K562 (cell line): Measurements from ENCODE around the gene NR1H3. TPM values are rescaled to one million over a fixed set of nuclear protein-coding genes. Genes with fewer than 3 reads are reported as not detected.
A peak's percentile ranks its signal among the peaks of the same experiment; 100 is the strongest.

Experiments used
- ATF6 ChIP-seq: sonication (generic); formaldehyde crosslinking; IDR thresholded peaks from 2 replicates; pipeline ENCODE4 v1.4.0; 2020; ENCODE audit warnings: mild to moderate bottlenecking, missing genetic modification reagents
- CTBP1 ChIP-seq: fragments of 450-650 bp; IDR thresholded peaks from 2 replicates; pipeline ENCODE4 v1.6.1; 2016; ENCODE audit warnings: borderline replicate concordance
- JUN ChIP-seq, 2 experiments: sonication (generic) in 1 of 2; formaldehyde crosslinking in 1 of 2; IDR thresholded peaks; 2 replicates each; pipeline versions ENCODE4 v1.6.1 to v1.8.0; 2012 to 2022; ENCODE audit warnings: borderline replicate concordance in 2 of 2, mild to moderate bottlenecking in 2 of 2, improper control_type of control experiment in 1 of 2, low read depth in 1 of 2, low read length in 1 of 2, missing genetic modification reagents in 1 of 2
- RBM14 ChIP-seq: fragments of 200-400 bp; formaldehyde crosslinking; IDR thresholded peaks from 2 replicates; pipeline ENCODE4 v1.6.1; 2018; ENCODE audit warnings: low read depth, mild to moderate bottlenecking, low read length, moderate library complexity, borderline replicate concordance; ENCODE audit not compliant: insufficient read depth
- TCF3 ChIP-seq: sonication (generic); formaldehyde crosslinking; IDR thresholded peaks from 2 replicates; pipeline ENCODE4 v1.4.0; 2020; ENCODE audit warnings: mild to moderate bottlenecking, missing genetic modification reagents
- TEAD1 ChIP-seq, 2 experiments: fragments of 450-650 bp in 1 of 2; sonication (generic) in 1 of 2; formaldehyde crosslinking; IDR thresholded peaks; 2 replicates each; pipeline versions ENCODE4 v1.4.0 to v1.8.0; 2020 to 2022; ENCODE audit warnings: mild to moderate bottlenecking in 2 of 2, missing genetic modification reagents in 1 of 2
- TEAD4 ChIP-seq, 2 experiments: sonication (generic) in 1 of 2; formaldehyde crosslinking in 1 of 2; IDR thresholded peaks; 2 replicates each; pipeline versions ENCODE4 v1.6.1 to v1.8.0; 2012 to 2022; ENCODE audit warnings: borderline replicate concordance in 1 of 2, inconsistent platforms in 1 of 2, low read length in 1 of 2, mild to moderate bottlenecking in 1 of 2, missing genetic modification reagents in 1 of 2
- TRIM24 ChIP-seq, 2 experiments: fragments of 450-650 bp; IDR thresholded peaks; 2 replicates each; pipeline ENCODE4 v1.6.1; 2016
- polyA plus RNA-seq, 8 experiments: library from polyadenylated mRNA; depleted of rRNA in 4 of 8; stranded (reverse) in 5 of 8; unstranded in 3 of 8; fragments of >200 nt; fragmentation: Nextera tagmentation in 2 of 8; fragmentation: Illumina TruSeq in 1 of 8; extraction: Ambion mirVana in 2 of 8; extraction: Trizol in 1 of 8; gene quantifications; 2 replicates each; pipeline versions ENCODE4 v1.2.1 to v1.2.3, GENCODE V29; 2011 to 2014; ENCODE audit warnings: inconsistent platforms in 1 of 8, missing spikeins in 1 of 8
- total RNA-seq, 7 experiments: library from RNA; depleted of rRNA in 6 of 7; stranded (reverse); fragments of >200 nt in 6 of 7; fragmentation: Illumina TruSeq in 2 of 7; extraction: Trizol in 2 of 7; gene quantifications; 2 replicates each; pipeline versions ENCODE4 v1.2.1 to v1.2.3, GENCODE V29; 2011 to 2021; ENCODE audit warnings: low replicate concordance in 1 of 7

The NR1H3 gene
- total and polyA plus RNA-seq, 9 of the 15 experiments (the other 6 are each of a cell fraction or from before 2014, with no cell fraction given): 8.2 to 26.0 (median 11.9) TPM

GRCh38 chr11:47276923-47277322 lies 19.1 kb downstream of the NR1H3 start (continued):
- TF ChIP-seq ATF6 (CRISPR knock-in tag) (no peak), JUN (IDR thresholded peaks at IDR 0.05; ENCODE audit: borderline replicate concordance, low read depth, low read length) (0 out of 2 replicates have a peak, but pooled peaks have one; percentile 14), JUN (CRISPR knock-in tag; IDR thresholded peaks at IDR 0.05; ENCODE audit: borderline replicate concordance) (no peak), CTBP1 (peak; percentile 53), TEAD4 (IDR thresholded peaks at IDR 0.05; ENCODE audit: low read length) (peak; percentile 89), TEAD4 (CRISPR knock-in tag; IDR thresholded peaks at IDR 0.05; ENCODE audit: borderline replicate concordance) (no peak), RBM14 (no peak), TEAD1 (CRISPR knock-in tag; IDR thresholded peaks at IDR 0.05) (peak; percentile 78 to 84), TCF3 (CRISPR knock-in tag) (peak; percentile 83), TRIM24 (IDR thresholded peaks at IDR 0.05) (peak in 1 of 2 experiments; percentile 59; a peak in 2 of 4 replicates)
